ENCODE measurements around the gene RNF183. TPM values are rescaled to one million over a fixed set of nuclear protein-coding genes. Genes with fewer than 3 reads are reported as not detected.

Gene RNF183
- total RNA-seq, 4 donors from 2014 or later: not detected

- Histone ChIP-seq H3K36me3 (peaks cover 6 to 71% of the 10 kb centered on the region in 2 donors), H3K27ac (no peak overlapping the region), H3K9me3 (no peaks in the 10 kb centered on the region), H3K4me1 (peaks cover 12 to 17% of the 10 kb centered on the region in 2 donors), H3K27me3 (no peaks in the 10 kb centered on the region), H3K4me3 (no peak overlapping the region)
- ATAC-seq: no peak
- intact Hi-C loops (cut with DNase I; ENCODE audit: low total_unique reads): loop anchor here (5.0 to 10.0 kb wide), 3 partner anchors 167 to 1794 kb away; partner anchors contain the start of genes ECPAS and ZFP37
- no peak for DNase-seq
- in situ Hi-C loops (cut with MboI; ENCODE audit: low sequenced_read_pairs in 4 of 4): loop anchor here in 3 of 4 donors (10.0 kb wide), 3 partner anchors 64 to 376 kb away; partner anchors contain the start of gene ALAD (in 2 of the 3)
- TF ChIP-seq POLR2A (IDR thresholded peaks at IDR 0.05) (no peak), CTCF (IDR thresholded peaks at IDR 0.05 in 4 of 5, conservative IDR thresholded peaks at IDR 0.05 in 1 of 5) (no peak)
Measured at GRCh38 chr9:113278840-113279239, 24.3 kb downstream of the RNF183 start.

- H3K27me3 ChIP-seq: no peaks in the 10 kb centered on the region
- H3K27ac ChIP-seq: peak within 1 kb of the TSS; percentile 84 to 94 (median 93)
- ATAC-seq: peak; percentile 97 to 98
- DNase-seq: peak; percentile 93 to 95
- intact Hi-C loops (cut with DNase I; ENCODE audit: low total_unique reads): loop anchor here (1.0 to 10.0 kb wide), 9 partner anchors 54 to 1791 kb away; partner anchors contain the start of genes ALAD, C9orf43, ECPAS and FKBP15
- H3K9me3 ChIP-seq: no peaks in the 10 kb centered on the region
- peaks cover 0 to 63% of the 10 kb centered on the region in 2 donors for H3K36me3 ChIP-seq
- in situ Hi-C loops (cut with MboI; ENCODE audit: low sequenced_read_pairs in 4 of 4): loop anchor here in 3 of 4 donors (10.0 kb wide), 3 partner anchors 61 to 379 kb away; partner anchors contain the start of gene ALAD (in 2 of the 3)
- H3K4me3 ChIP-seq: peak within 1 kb of the TSS; percentile 63 to 89 (median 82)
- H3K4me1 ChIP-seq: peaks cover 12 to 22% of the 10 kb centered on the region in 2 donors
- peak; percentile 84 to 88 for TF ChIP-seq POLR2A (IDR thresholded peaks at IDR 0.05)
- TF ChIP-seq CTCF (IDR thresholded peaks at IDR 0.05 in 4 of 5, conservative IDR thresholded peaks at IDR 0.05 in 1 of 5): no peak
Measured at GRCh38 chr9:113275157-113276131, 27.7 kb downstream of the RNF183 start, which contains the start of the genes CDC26 and PRPF4. Gene CDC26 (minus strand): TSS chr9:113275572. CDS start chr9:113272507, 3,065 bp downstream. Gene PRPF4 (plus strand): TSS chr9:113275658. CDS start chr9:113275744, 86 bp downstream.

- ATAC-seq (peak; percentile 50 to 57), DNase-seq (no peak)
- H3K9me3 ChIP-seq: no peaks in the 10 kb centered on the region
- peak; percentile 64 to 77 (median 73) for TF ChIP-seq CTCF (IDR thresholded peaks at IDR 0.05 in 4 of 5, conservative IDR thresholded peaks at IDR 0.05 in 1 of 5)
- TF ChIP-seq POLR2A (IDR thresholded peaks at IDR 0.05): no peak
- H3K4me3 ChIP-seq: peak overlapping the region; percentile 63 to 89 (median 82)
- peaks cover 12 to 22% of the 10 kb centered on the region in 2 donors for H3K4me1 ChIP-seq
- H3K27ac ChIP-seq: peak overlapping the region; percentile 84 to 94 (median 93)
- H3K27me3 ChIP-seq: no peaks in the 10 kb centered on the region
- intact Hi-C loops (cut with DNase I; ENCODE audit: low total_unique reads) (loop anchor here (1.0 to 10.0 kb wide), 10 partner anchors 53 to 1790 kb away; partner anchors contain the start of genes ALAD, C9orf43, ECPAS and FKBP15), in situ Hi-C loops (cut with MboI; ENCODE audit: low sequenced_read_pairs in 4 of 4) (loop anchor here in 3 of 4 donors (5.0 to 25.0 kb wide), 5 partner anchors 60 to 388 kb away; partner anchors contain the start of gene ALAD (in 2 of the 3))
- H3K36me3 ChIP-seq: peaks cover 0 to 63% of the 10 kb centered on the region in 2 donors
Measured at GRCh38 chr9:113274474-113275156, 28.6 kb downstream of the RNF183 start.

GRCh38 chr9:113269871-113270270, 33.3 kb downstream of the RNF183 start:
- DNase-seq (no peak), ATAC-seq (no peak)
- H3K4me3 ChIP-seq: no peak overlapping the region
- no peak overlapping the region for H3K27ac ChIP-seq
- intact Hi-C loops (cut with DNase I; ENCODE audit: low total_unique reads): loop anchor here (5.0 to 10.0 kb wide), 3 partner anchors 215 to 1785 kb away; partner anchors contain the start of genes ECPAS and ZFP37
- H3K36me3 ChIP-seq: peaks cover 0 to 56% of the 10 kb centered on the region in 2 donors
- H3K4me1 ChIP-seq: peaks cover 6 to 12% of the 10 kb centered on the region in 2 donors
- TF ChIP-seq CTCF (IDR thresholded peaks at IDR 0.05 in 4 of 5, conservative IDR thresholded peaks at IDR 0.05 in 1 of 5) (no peak), POLR2A (IDR thresholded peaks at IDR 0.05) (no peak)
- in situ Hi-C loops (cut with MboI; ENCODE audit: low sequenced_read_pairs in 4 of 4): loop anchor here in 3 of 4 donors (5.0 to 25.0 kb wide), 5 partner anchors 55 to 392 kb away; partner anchors contain the start of gene ALAD (in 2 of the 3)
- H3K9me3 ChIP-seq: no peaks in the 10 kb centered on the region
- no peaks in the 10 kb centered on the region for H3K27me3 ChIP-seq

Data from gastrocnemius medialis (tissue), 4 donors.